H1 (cell line): ENCODE data around the gene MAP3K6. TPM values are rescaled to one million over a fixed set of nuclear protein-coding genes. Genes with fewer than 3 reads are reported as not detected.
A peak's percentile ranks its signal among the peaks of the same experiment; 100 is the strongest.

Source experiments
- CTCF ChIA-PET: fragments of 300-600 bp; sonication (Branson Sonifier 250); formaldehyde crosslinking; loops from one replicate; lab custom pipeline; 2021; ENCODE audit not compliant: partially characterized antibody; lab: Charles Lee
- POLR2A ChIA-PET: fragments of 300-600 bp; sonication (Branson Sonifier 250); formaldehyde crosslinking; loops from one replicate; lab custom pipeline; 2021; ENCODE audit warnings: inconsistent platforms; ENCODE audit not compliant: partially characterized antibody; lab: Charles Lee
- DNase-seq, 2 experiments: peaks; one replicate each; pipeline versions ENCODE4 v3.0.0 to v3.0.0-alpha.2; 2010 to 2022; ENCODE audit warnings: low spot score in 2 of 2, low read depth in 1 of 2, mixed read lengths in 1 of 2
- FAIRE-seq: peaks from 2 replicates; lab custom pipeline; 2011; peaks lifted over from hg19 to GRCh38; lab: Jason Lieb, UNC
- H2AFZ ChIP-seq: 2 replicates; pipeline ENCODE4 v1.8.1; 2012; ENCODE audit warnings: low read length, inconsistent platforms
- H2AK5ac ChIP-seq: 2 replicates; pipeline ENCODE4 v1.6.1; 2013; ENCODE audit warnings: low read depth, low read length
- H2BK120ac ChIP-seq: replicated peaks from 2 replicates; pipeline ENCODE3; 2013; ENCODE audit warnings: low read depth, low read length, inconsistent platforms
- H2BK12ac ChIP-seq: 2 replicates; pipeline ENCODE4 v1.6.1; 2013; ENCODE audit warnings: low read depth, low read length
- H2BK15ac ChIP-seq: 2 replicates; pipeline ENCODE4 v1.6.1; 2013; ENCODE audit warnings: low read length
- H2BK20ac ChIP-seq: 2 replicates; pipeline ENCODE4 v1.6.1; 2013; ENCODE audit warnings: low read length
- H2BK5ac ChIP-seq: 2 replicates; pipeline ENCODE4 v1.6.1; 2013; ENCODE audit warnings: low read depth, low read length
- H3K14ac ChIP-seq: 2 replicates; pipeline ENCODE4 v1.6.1; 2013; ENCODE audit warnings: inconsistent platforms; ENCODE audit not compliant: insufficient read length
- H3K18ac ChIP-seq: 2 replicates; pipeline ENCODE4 v1.6.1; 2013; ENCODE audit warnings: low read length; ENCODE audit errors: extremely low read depth
- H3K23ac ChIP-seq: 2 replicates; pipeline ENCODE4 v1.6.1; 2013; ENCODE audit warnings: inconsistent platforms; ENCODE audit not compliant: insufficient read length
- H3K23me2 ChIP-seq: 2 replicates; pipeline ENCODE4 v1.6.1; 2013; ENCODE audit warnings: low read depth, low read length
- H3K27ac ChIP-seq: 2 replicates; pipeline ENCODE4 v1.6.1; 2011; ENCODE audit warnings: low read depth, low read length, inconsistent platforms
- H3K27me3 ChIP-seq, 4 experiments: replicated peaks in 1 of 4; 1 replicate in 1 of 4; 2 replicates in 3 of 4; pipeline versions ENCODE4 v1.6.1 to v1.8.1; 2011 to 2013; ENCODE audit warnings: low read length in 3 of 4, mild to moderate bottlenecking in 3 of 4, inconsistent platforms in 2 of 4, mixed read lengths in 2 of 4, moderate library complexity in 1 of 4; ENCODE audit not compliant: control insufficient read depth in 3 of 4, insufficient read depth in 3 of 4; ENCODE audit errors: extremely low read depth in 1 of 4
- H3K36me3 ChIP-seq, 4 experiments: 2 replicates each; pipeline versions ENCODE4 v1.6.1 to v1.8.1; 2011 to 2013; ENCODE audit warnings: mild to moderate bottlenecking in 4 of 4, low read length in 3 of 4, moderate library complexity in 2 of 4, control low read depth in 1 of 4, inconsistent platforms in 1 of 4; ENCODE audit not compliant: insufficient read depth in 4 of 4, control insufficient read depth in 2 of 4
- H3K4ac ChIP-seq: replicated peaks from 2 replicates; pipeline ENCODE3; 2013; ENCODE audit warnings: low read length, low read depth, mixed read lengths, inconsistent platforms; ENCODE audit not compliant: insufficient read length
- H3K4me1 ChIP-seq, 4 experiments: replicated peaks in 1 of 4; 1 replicate in 1 of 4; 2 replicates in 3 of 4; pipeline versions ENCODE4 v1.6.1 to v1.8.1; 2011 to 2013; ENCODE audit warnings: low read length in 3 of 4, inconsistent platforms in 2 of 4, mixed read lengths in 1 of 4; ENCODE audit not compliant: insufficient read depth in 4 of 4, control insufficient read depth in 3 of 4
- H3K4me2 ChIP-seq, 2 experiments: 2 replicates each; pipeline versions ENCODE4 v1.6.1 to v1.8.1; 2011 to 2013; ENCODE audit warnings: low read depth in 2 of 2, low read length in 2 of 2, control low read depth in 1 of 2, inconsistent platforms in 1 of 2, mild to moderate bottlenecking in 1 of 2; ENCODE audit not compliant: insufficient read depth in 1 of 2
- H3K4me3 ChIP-seq, 4 experiments: fragments of 200-600, 300-600 bp in 1 of 4; sonication (generic), shearing (Covaris generic), sonication (Bioruptor Twin) in 1 of 4; 2 replicates each; pipeline versions ENCODE4 v1.5.1 to v1.8.1; 2011 to 2016; ENCODE audit warnings: low read length in 4 of 4, low read depth in 3 of 4, control low read depth in 2 of 4, inconsistent platforms in 2 of 4, mild to moderate bottlenecking in 2 of 4, mixed read lengths in 1 of 4, moderate library complexity in 1 of 4; ENCODE audit not compliant: insufficient read depth in 2 of 4; ENCODE audit errors: extremely low read depth in 1 of 4
- H3K56ac ChIP-seq: replicated peaks from 2 replicates; pipeline ENCODE3; 2013; ENCODE audit warnings: low read depth, mild to moderate bottlenecking, mixed read lengths, low read length, inconsistent platforms; ENCODE audit not compliant: insufficient read length
- H3K79me1 ChIP-seq: 2 replicates; pipeline ENCODE4 v1.6.1; 2013; ENCODE audit warnings: low read depth, low read length, control low read depth
- H3K79me2 ChIP-seq, 2 experiments: 2 replicates each; pipeline versions ENCODE4 v1.6.1 to v1.8.1; 2012 to 2013; ENCODE audit warnings: low read length in 2 of 2, mild to moderate bottlenecking in 2 of 2, inconsistent platforms in 1 of 2; ENCODE audit not compliant: insufficient read depth in 2 of 2, control insufficient read depth in 1 of 2
- H3K9ac ChIP-seq, 4 experiments: replicated peaks in 1 of 4; 1 replicate in 1 of 4; 2 replicates in 3 of 4; pipeline versions ENCODE4 v1.6.1 to v1.8.1; 2011 to 2013; ENCODE audit warnings: low read depth in 3 of 4, low read length in 3 of 4, control low read depth in 2 of 4, mild to moderate bottlenecking in 2 of 4, moderate library complexity in 2 of 4, inconsistent platforms in 1 of 4; ENCODE audit errors: extremely low read depth in 1 of 4
- H3K9me3 ChIP-seq, 2 experiments: 2 replicates each; pipeline versions ENCODE4 v1.6.1 to v1.8.1; 2012 to 2013; ENCODE audit warnings: mild to moderate bottlenecking in 2 of 2, moderate library complexity in 2 of 2, control low read depth in 1 of 2, inconsistent platforms in 1 of 2, low read depth in 1 of 2, low read length in 1 of 2, mixed read lengths in 1 of 2; ENCODE audit not compliant: insufficient read depth in 2 of 2
- H4K20me1 ChIP-seq, 2 experiments: replicated peaks in 1 of 2; 2 replicates each; pipeline versions ENCODE3 to v1.8.1; 2011 to 2013; ENCODE audit warnings: inconsistent platforms in 2 of 2, low read length in 2 of 2, mild to moderate bottlenecking in 1 of 2; ENCODE audit not compliant: insufficient read depth in 2 of 2, control insufficient read depth in 1 of 2
- H4K5ac ChIP-seq: 2 replicates; pipeline ENCODE4 v1.6.1; 2013; ENCODE audit warnings: low read length, low read depth, mixed read lengths, inconsistent platforms; ENCODE audit not compliant: insufficient read length
- H4K8ac ChIP-seq: 2 replicates; pipeline ENCODE4 v1.8.0; 2013; ENCODE audit warnings: mild to moderate bottlenecking, moderate library complexity, low read length, inconsistent platforms; ENCODE audit not compliant: insufficient read depth; ENCODE audit errors: extremely low read depth
- H4K91ac ChIP-seq: replicated peaks from 2 replicates; pipeline ENCODE3; 2013; ENCODE audit warnings: low read length, mixed read lengths, inconsistent platforms; ENCODE audit not compliant: insufficient read length
- BRCA1 ChIP-seq: IDR thresholded peaks from 2 replicates; pipeline ENCODE4 v1.6.1; 2012; ENCODE audit warnings: low read depth, low read length, improper control_type of control experiment
- CREB1 ChIP-seq: IDR thresholded peaks from 2 replicates; pipeline ENCODE4 v1.6.1; 2012; ENCODE audit warnings: inconsistent platforms
- E2F6 ChIP-seq: IDR thresholded peaks from 2 replicates; pipeline ENCODE4 v1.6.1; 2012; ENCODE audit warnings: inconsistent platforms
- WGBS, 2 experiments: shearing (Covaris generic) in 1 of 2; methylation state at CpG; one replicate each; pipeline versions ENCODE4 v1.1.6 to v1.1.7; 2013 to 2015; ENCODE audit warnings: low lambda C conversion rate in 2 of 2, mixed read lengths in 2 of 2, inconsistent platforms in 1 of 2, low coverage in 1 of 2, missing lambda C conversion rate in 1 of 2; ENCODE audit not compliant: insufficient replicate concordance in 2 of 2, insufficient coverage in 1 of 2, insufficient read length in 1 of 2; ENCODE audit errors: extremely low coverage in 1 of 2, missing lambda C conversion rate in 1 of 2; 5-methylcytosine and 5-hydroxymethylcytosine counted together
- polyA plus RNA-seq, 7 experiments: library from polyadenylated mRNA; depleted of rRNA in 3 of 7; stranded (reverse) in 5 of 7; unstranded in 2 of 7; fragments of >200 nt in 5 of 7; fragments of 200-250 nt in 2 of 7; gene quantifications; 1 replicate in 5 of 7; 2 replicates in 1 of 7; 4 replicates in 1 of 7; pipeline versions ENCODE4 v1.2.1 to v1.2.3, GENCODE V29; 2011 to 2013; ENCODE audit warnings: missing spikeins in 2 of 7, mixed read lengths in 2 of 7
- total RNA-seq: library from RNA; stranded (reverse); fragmentation: NEBNext Ultra II Directional; extraction: Animal tissue kit (Norgen Biotek cat#: 25700); gene quantifications from 2 replicates; pipeline ENCODE4 v1.2.1, GENCODE V29; 2021

Gene MAP3K6
- total and polyA plus RNA-seq, 2 of the 8 experiments (the other 6 are each of a cell fraction or from before 2014, with no cell fraction given), result 7.4 to 7.6 TPM

- Histone ChIP-seq H4K5ac (no peak overlapping the region), H4K8ac (no peak overlapping the region)
- 93% methylated on average over 13 of the region's 13 CpGs; no CpG with 5 or more reads in 1 of the 2 experiments for WGBS, 2 experiments
- no peak for TF ChIP-seq BRCA1
- TF ChIP-seq CREB1, result no peak
- TF ChIP-seq E2F6, result 0 out of 2 replicates have a peak, but pooled peaks have one; percentile 3
- TF ChIP-seq, all 59 proteins: peak for 1
- Histone ChIP-seq H2AFZ (no peak overlapping the region), H2BK15ac (no peak overlapping the region), H3K79me2 (no peaks in the 10 kb centered on the region), H2BK120ac (no peak overlapping the region), H3K27ac (no peak overlapping the region), H3K4me1 (peaks cover 0 to 18% (median 7%) of the 10 kb centered on the region in 4 experiments; a peak in 6 of 7 replicates), H3K18ac (no peak overlapping the region), H3K14ac (no peak overlapping the region), H3K4me3 (no peak overlapping the region), H3K56ac (no peak overlapping the region), H2BK12ac (no peak overlapping the region), H2AK5ac (no peak overlapping the region), H2BK5ac (no peak overlapping the region), H3K27me3 (peaks cover 11 to 38% (median 31%) of the 10 kb centered on the region in 4 experiments), H3K79me1 (no peaks in the 10 kb centered on the region), H3K4ac (no peak overlapping the region), H4K91ac (no peak overlapping the region), H2BK20ac (no peak overlapping the region), H3K9me3 (no peaks in the 10 kb centered on the region), H3K36me3 (no peaks in the 10 kb centered on the region), H4K20me1 (peaks cover 0 to 12% of the 10 kb centered on the region in 2 experiments), H3K9ac (no peak overlapping the region), H3K23me2 (peaks cover 19% of the 10 kb centered on the region), H3K23ac (no peak overlapping the region), H3K4me2 (no peak overlapping the region)
- ChIA-PET CTCF (interaction anchor here (1.1 to 28.8 kb wide), 18 partner anchors 11 to 319 kb away, joined by 3 to 625 read pairs (median 9); partner anchors contain the start of genes CD164L2, FCN3, GPR3 and MAP3K6), POLR2A (interaction anchor here (0.7 to 10.9 kb wide), 6 partner anchors 6 to 249 kb away, joined by 3 to 101 read pairs (median 4); partner anchors contain the start of genes AHDC1 and MAP3K6)
- FAIRE-seq (no peak), DNase-seq (no peak)
These were observed 10.5 kb downstream of the MAP3K6 start for GRCh38 chr1:27356277-27356618.
